Uterus (tissue), 4 donors: ENCODE measurements around the gene FMOD. TPM values are rescaled to one million over a fixed set of nuclear protein-coding genes. Genes with fewer than 3 reads are reported as not detected.
A peak's percentile ranks its signal among the peaks of the same experiment; 100 is the strongest.

Experiments used
- DNase-seq, 2 donors: peaks; one replicate each; pipeline ENCODE4 v3.0.0-alpha.2; 2019 to 2020
- H3K27ac ChIP-seq, 2 donors: fragments of 200-600 bp; sonication (generic); 1 replicate in 1 of 2; 2 replicates in 1 of 2; pipeline ENCODE4 v1.5.1; 2016 to 2018
- H3K27me3 ChIP-seq, 2 donors: fragments of 200-600 bp; sonication (generic); one replicate each; pipeline ENCODE4 v1.5.1; 2018 to 2019; ENCODE audit warnings: control low read depth in 1 of 2
- H3K36me3 ChIP-seq, 2 donors: fragments of 200-600 bp; sonication (generic); one replicate each; pipeline ENCODE4 v1.5.1; 2019; ENCODE audit warnings: control low read depth in 1 of 2
- H3K4me1 ChIP-seq, 2 donors: fragments of 200-600 bp; sonication (generic); one replicate each; pipeline ENCODE4 v1.5.1; 2018 to 2019; ENCODE audit warnings: control low read depth in 1 of 2
- H3K4me3 ChIP-seq, 2 donors: fragments of 200-600 bp; sonication (generic); 1 replicate in 1 of 2; 2 replicates in 1 of 2; pipeline ENCODE4 v1.5.1; 2018 to 2019; ENCODE audit warnings: mild to moderate bottlenecking in 1 of 2
- H3K9me3 ChIP-seq, 2 donors: fragments of 200-600 bp; sonication (generic); one replicate each; pipeline ENCODE4 v1.5.1; 2019; ENCODE audit warnings: control low read depth in 1 of 2
- POLR2A ChIP-seq, 2 donors: fragments of 450-650 bp; IDR thresholded peaks; one replicate each; pipeline ENCODE4 v1.6.1; 2016; ENCODE audit warnings: antibody characterized with exemption in 2 of 2, mild to moderate bottlenecking in 1 of 2, moderate library complexity in 1 of 2
- intact Hi-C: fragments of 100-400 bp; cut with DNase I; formaldehyde crosslinking; loops from one replicate; pipeline ENCODE4 v1.15.1; 2023; ENCODE audit warnings: low total_unique reads
- total RNA-seq, 4 donors: library from RNA; depleted of rRNA in 3 of 4; stranded (reverse); fragments of >200 nt in 3 of 4; gene quantifications; one replicate each; pipeline versions ENCODE4 v1.1.0 to v1.2.4, GENCODE V29; 2014 to 2023
- TF ChIP-seq, protein P1 (sequence below), 4 experiments: fragments of 200-600 bp in 2 of 4; fragments of 450-650 bp in 2 of 4; sonication (generic) in 2 of 4; IDR thresholded peaks; one replicate each; pipeline ENCODE4 v1.5.1; 2016 to 2019; ENCODE audit warnings: antibody characterized with exemption in 4 of 4, mild to moderate bottlenecking in 2 of 4, moderate library complexity in 1 of 4
- donor health status: DM: yes; HTN: yes; CAD: no.

The FMOD gene
- total RNA-seq, 4 donors from 2014 or later: 41.8 to 119 (median 82.7) TPM

DNA sequence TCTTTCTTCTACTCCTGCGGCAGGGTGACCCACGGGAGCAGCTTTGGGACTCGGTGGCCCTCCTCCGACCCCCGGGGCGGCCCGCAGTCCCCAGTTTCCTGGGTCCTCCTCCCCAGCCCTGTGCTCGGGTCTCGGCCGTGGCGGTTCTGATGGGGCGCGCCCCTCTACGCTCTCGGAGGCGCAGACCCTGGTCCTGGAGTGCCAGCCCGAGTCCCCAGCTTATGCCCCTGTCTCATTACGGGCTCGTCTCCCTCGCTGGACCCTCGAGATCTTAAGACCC, 45.2 kb downstream of the FMOD start:
- H3K27ac ChIP-seq: peak overlapping the region; percentile 96 to 100
- TF ChIP-seq POLR2A (IDR thresholded peaks at IDR 0.05): no peak
- TF ChIP-seq, protein P1, sequence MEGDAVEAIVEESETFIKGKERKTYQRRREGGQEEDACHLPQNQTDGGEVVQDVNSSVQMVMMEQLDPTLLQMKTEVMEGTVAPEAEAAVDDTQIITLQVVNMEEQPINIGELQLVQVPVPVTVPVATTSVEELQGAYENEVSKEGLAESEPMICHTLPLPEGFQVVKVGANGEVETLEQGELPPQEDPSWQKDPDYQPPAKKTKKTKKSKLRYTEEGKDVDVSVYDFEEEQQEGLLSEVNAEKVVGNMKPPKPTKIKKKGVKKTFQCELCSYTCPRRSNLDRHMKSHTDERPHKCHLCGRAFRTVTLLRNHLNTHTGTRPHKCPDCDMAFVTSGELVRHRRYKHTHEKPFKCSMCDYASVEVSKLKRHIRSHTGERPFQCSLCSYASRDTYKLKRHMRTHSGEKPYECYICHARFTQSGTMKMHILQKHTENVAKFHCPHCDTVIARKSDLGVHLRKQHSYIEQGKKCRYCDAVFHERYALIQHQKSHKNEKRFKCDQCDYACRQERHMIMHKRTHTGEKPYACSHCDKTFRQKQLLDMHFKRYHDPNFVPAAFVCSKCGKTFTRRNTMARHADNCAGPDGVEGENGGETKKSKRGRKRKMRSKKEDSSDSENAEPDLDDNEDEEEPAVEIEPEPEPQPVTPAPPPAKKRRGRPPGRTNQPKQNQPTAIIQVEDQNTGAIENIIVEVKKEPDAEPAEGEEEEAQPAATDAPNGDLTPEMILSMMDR (IDR thresholded peaks at IDR 0.05): no peak
- no peaks in the 10 kb centered on the region for H3K27me3 ChIP-seq
- H3K9me3 ChIP-seq: no peaks in the 10 kb centered on the region
- no peaks in the 10 kb centered on the region for H3K36me3 ChIP-seq
- H3K4me3 ChIP-seq: peak overlapping the region; percentile 77 to 100
- DNase-seq: no peak
- peaks cover 13 to 19% of the 10 kb centered on the region in 2 donors for H3K4me1 ChIP-seq
- intact Hi-C loops: loop anchor here (5.0 kb wide), 1 partner anchor 33 kb away; no protein-coding TSS in a partner anchor

DNA sequence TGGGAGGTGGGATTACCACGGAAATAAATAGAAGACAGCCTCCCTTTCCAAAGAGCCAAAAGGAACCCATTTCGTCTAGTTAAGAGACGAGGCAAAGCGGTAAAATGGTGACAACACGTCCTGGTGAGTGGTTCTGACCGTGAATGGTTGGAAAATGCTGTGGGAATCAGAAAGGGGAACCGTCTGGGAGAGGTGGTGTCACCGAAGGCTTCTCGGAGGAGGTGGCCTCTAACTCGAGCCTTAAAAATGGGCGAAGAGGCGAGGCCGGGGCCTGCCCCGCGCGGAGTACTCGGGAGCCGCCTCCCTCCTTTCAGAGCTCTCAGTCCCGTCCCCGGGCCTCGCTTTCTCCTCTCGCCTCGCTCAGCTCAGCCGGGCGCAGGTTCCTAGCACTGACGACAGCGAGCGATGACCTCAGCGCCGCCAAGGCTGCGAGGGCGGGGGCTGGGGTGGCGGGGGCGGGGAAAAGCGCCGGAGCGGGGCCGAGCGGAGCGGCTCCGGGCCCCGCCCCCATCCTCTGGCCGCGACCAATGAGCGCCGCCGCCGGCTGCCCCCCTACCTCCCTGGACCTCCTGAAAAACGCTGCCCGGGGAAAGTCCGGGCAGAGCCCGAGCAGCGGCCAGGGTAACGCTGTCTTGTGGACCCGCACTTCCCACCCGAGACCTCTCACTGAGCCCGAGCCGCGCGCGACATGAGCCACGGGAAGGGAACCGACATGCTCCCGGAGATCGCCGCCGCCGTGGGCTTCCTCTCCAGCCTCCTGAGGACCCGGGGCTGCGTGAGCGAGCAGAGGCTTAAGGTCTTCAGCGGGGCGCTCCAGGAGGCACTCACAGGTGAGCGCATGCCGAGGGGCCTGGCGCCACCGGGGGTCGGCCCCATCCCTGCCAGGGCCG, 45.8 kb downstream of the FMOD start, which contains the start of gene BTG2:
Gene BTG2 (plus strand): TSS at position 601 of the 890 bp plus-strand sequence. CDS start 88 bp downstream, at position 689.
- H3K27ac ChIP-seq: peak within 1 kb of the TSS; percentile 96 to 100
- H3K4me1 ChIP-seq: peaks cover 13 to 19% of the 10 kb centered on the region in 2 donors
- H3K4me3 ChIP-seq: peak within 1 kb of the TSS; percentile 77 to 100
- no peaks in the 10 kb centered on the region for H3K36me3 ChIP-seq
- DNase-seq: peak; percentile 93 to 95
- no peaks in the 10 kb centered on the region for H3K9me3 ChIP-seq
- intact Hi-C loops: loop anchor here (5.0 kb wide), 1 partner anchor 33 kb away; no protein-coding TSS in a partner anchor
- no peaks in the 10 kb centered on the region for H3K27me3 ChIP-seq
- TF ChIP-seq, protein P1 (IDR thresholded peaks at IDR 0.05): no peak
- TF ChIP-seq POLR2A (IDR thresholded peaks at IDR 0.05): peak; percentile 100

DNA sequence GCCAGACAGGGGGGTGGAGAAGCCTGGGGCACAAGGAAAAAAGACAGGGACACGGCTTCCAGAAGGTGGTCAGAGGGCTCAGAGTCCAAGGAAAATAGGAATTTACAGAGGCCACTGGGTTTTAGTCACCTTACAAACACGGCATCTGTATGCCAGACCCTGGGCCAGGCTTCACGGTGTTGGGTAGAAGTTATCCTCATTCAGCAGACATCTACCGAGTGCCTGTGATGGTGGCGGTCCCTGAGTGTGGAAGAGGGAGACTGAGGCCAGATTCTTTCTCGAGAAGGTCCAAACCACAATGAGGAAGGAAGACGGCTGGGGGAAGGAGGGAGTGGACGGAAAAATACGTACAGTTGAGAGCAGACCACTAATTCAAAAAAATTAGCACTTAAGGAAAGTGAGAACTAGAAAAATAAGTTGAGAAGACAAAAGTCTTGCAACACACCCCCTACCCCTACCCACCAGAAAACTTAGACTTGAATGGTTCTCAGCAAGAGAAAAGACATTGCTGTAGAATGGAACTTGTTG, 46.5 kb downstream of the FMOD start:
- H3K4me3 ChIP-seq: peak overlapping the region in 1 of 2 donors; percentile 32
- TF ChIP-seq POLR2A (IDR thresholded peaks at IDR 0.05): no peak
- TF ChIP-seq, protein P1 (IDR thresholded peaks at IDR 0.05): no peak
- intact Hi-C loops: no loop called here
- H3K27ac ChIP-seq: peak overlapping the region; percentile 85 to 95
- H3K4me1 ChIP-seq: peaks cover 13 to 19% of the 10 kb centered on the region in 2 donors
- no peaks in the 10 kb centered on the region for H3K36me3 ChIP-seq
- DNase-seq: no peak
- H3K27me3 ChIP-seq: no peaks in the 10 kb centered on the region
- no peaks in the 10 kb centered on the region for H3K9me3 ChIP-seq

DNA sequence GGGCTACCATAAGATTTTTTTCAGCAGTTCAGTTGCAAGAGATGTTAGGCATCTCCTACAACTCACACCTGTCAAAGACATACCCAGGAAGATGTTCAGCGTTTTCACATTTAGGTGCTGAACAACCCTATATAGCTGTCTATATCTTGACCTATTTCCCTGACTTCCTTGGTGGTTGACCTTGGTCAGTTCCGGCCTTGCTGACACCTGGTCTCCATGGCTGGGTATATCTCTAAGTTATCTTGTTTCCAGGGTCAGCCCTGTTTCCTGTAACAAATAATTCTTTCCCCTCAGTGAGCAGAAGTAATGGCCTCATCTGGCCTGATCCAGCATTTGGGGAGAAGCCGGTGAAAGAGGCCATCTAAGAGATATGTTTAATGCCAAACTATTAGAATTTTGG, 48.0 kb downstream of the FMOD start:
- H3K4me3 ChIP-seq: no peak overlapping the region
- TF ChIP-seq POLR2A (IDR thresholded peaks at IDR 0.05): no peak
- H3K9me3 ChIP-seq: no peaks in the 10 kb centered on the region
- H3K27ac ChIP-seq: peak overlapping the region in 1 of 2 donors; percentile 3
- H3K27me3 ChIP-seq: no peaks in the 10 kb centered on the region
- peaks cover 1 to 9% of the 10 kb centered on the region in 2 donors for H3K4me1 ChIP-seq
- no peak for DNase-seq
- H3K36me3 ChIP-seq: no peaks in the 10 kb centered on the region
- intact Hi-C loops: no loop called here

DNA sequence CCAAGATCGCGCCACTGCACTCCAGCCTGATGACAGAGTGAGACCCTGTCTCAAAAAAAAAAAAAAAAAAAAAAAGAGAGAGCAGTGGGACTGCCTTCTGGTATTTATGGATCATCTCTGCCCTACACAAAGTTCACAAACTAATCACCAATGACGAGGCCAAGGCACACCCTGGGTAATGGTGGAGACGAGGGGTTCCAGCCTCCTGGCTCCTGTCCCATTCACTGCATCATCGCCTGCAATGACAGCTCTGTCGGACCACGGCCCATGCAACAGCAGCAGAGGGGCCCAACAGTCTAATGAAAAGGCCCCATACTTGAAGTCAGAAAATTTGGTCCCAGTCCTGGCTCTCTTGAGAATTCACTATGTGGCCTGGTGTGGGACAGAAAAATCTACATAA, 48.5 kb downstream of the FMOD start:
- Histone ChIP-seq H3K9me3 (no peaks in the 10 kb centered on the region), H3K27ac (no peak overlapping the region), H3K27me3 (no peaks in the 10 kb centered on the region), H3K4me3 (no peak overlapping the region), H3K4me1 (peaks cover 0 to 5% of the 10 kb centered on the region in 2 donors), H3K36me3 (no peaks in the 10 kb centered on the region)
- TF ChIP-seq POLR2A (IDR thresholded peaks at IDR 0.05): no peak
- TF ChIP-seq, protein P1 (IDR thresholded peaks at IDR 0.05): no peak
- intact Hi-C loops: no loop called here
- DNase-seq: no peak
